Astrocyte (in vitro differentiated cells and primary cell): ENCODE data around the gene KRT4. TPM values are rescaled to one million over a fixed set of nuclear protein-coding genes. Genes with fewer than 3 reads are reported as not detected.

Source experiments
- DNase-seq: peaks from one replicate; pipeline ENCODE4 v3.0.0-alpha.2; 2010; ENCODE audit warnings: low read depth
- FAIRE-seq: peaks from 2 replicates; lab custom pipeline; 2011; peaks lifted over from hg19 to GRCh38; lab: Jason Lieb, UNC
- H2AFZ ChIP-seq: 2 replicates; pipeline ENCODE4 v1.6.0; 2012; ENCODE audit warnings: low read depth, low read length, inconsistent platforms
- H3K27ac ChIP-seq: 2 replicates; pipeline ENCODE4 v1.5.1; 2011; ENCODE audit warnings: low read depth, low read length, inconsistent platforms
- H3K27me3 ChIP-seq: 2 replicates; pipeline ENCODE4 v1.6.0; 2011; ENCODE audit warnings: low read length, inconsistent platforms; ENCODE audit not compliant: insufficient read depth
- H3K36me3 ChIP-seq: 2 replicates; pipeline ENCODE4 v1.5.1; 2011; ENCODE audit warnings: low read length, inconsistent platforms; ENCODE audit not compliant: insufficient read depth
- H3K4me1 ChIP-seq: 2 replicates; pipeline ENCODE4 v1.5.1; 2011; ENCODE audit warnings: low read length, inconsistent platforms; ENCODE audit not compliant: insufficient read depth
- H3K4me2 ChIP-seq: 2 replicates; pipeline ENCODE4 v1.6.0; 2012; ENCODE audit warnings: low read length, inconsistent platforms
- H3K4me3 ChIP-seq: 2 replicates; pipeline ENCODE4 v1.5.1; 2011; ENCODE audit warnings: low read depth, mild to moderate bottlenecking, low read length, inconsistent platforms; ENCODE audit not compliant: insufficient read depth
- H3K79me2 ChIP-seq: 2 replicates; pipeline ENCODE4 v1.6.0; 2012; ENCODE audit warnings: mild to moderate bottlenecking, low read length, inconsistent platforms; ENCODE audit not compliant: insufficient read depth
- H3K9ac ChIP-seq: 2 replicates; pipeline ENCODE4 v1.6.0; 2012; ENCODE audit warnings: mild to moderate bottlenecking, low read length, inconsistent platforms
- H3K9me3 ChIP-seq: 2 replicates; pipeline ENCODE4 v1.5.1; 2012; ENCODE audit warnings: low read depth, mild to moderate bottlenecking, low read length, inconsistent platforms; ENCODE audit not compliant: insufficient read depth
- H4K20me1 ChIP-seq: 2 replicates; pipeline ENCODE4 v1.6.0; 2012; ENCODE audit warnings: low read length, inconsistent platforms; ENCODE audit not compliant: insufficient read depth
- H3K27ac Mint-ChIP-seq: one replicate; pipeline ENCODE4 v1.8.0; 2021; ENCODE audit warnings: mild to moderate bottlenecking, mixed read lengths; ENCODE audit not compliant: unreplicated experiment
- H3K27me3 Mint-ChIP-seq: one replicate; pipeline ENCODE4 v1.8.0; 2021; ENCODE audit warnings: low read depth, mixed read lengths; ENCODE audit not compliant: unreplicated experiment
- H3K36me3 Mint-ChIP-seq: one replicate; pipeline ENCODE4 v1.8.0; 2021; ENCODE audit warnings: low read depth, mixed read lengths; ENCODE audit not compliant: unreplicated experiment
- H3K4me1 Mint-ChIP-seq: one replicate; pipeline ENCODE4 v1.8.0; 2021; ENCODE audit warnings: low read depth, mixed read lengths; ENCODE audit not compliant: unreplicated experiment
- H3K4me3 Mint-ChIP-seq: one replicate; pipeline ENCODE4 v1.8.0; 2021; ENCODE audit warnings: mild to moderate bottlenecking, moderate library complexity, mixed read lengths; ENCODE audit not compliant: unreplicated experiment
- H3K9me3 Mint-ChIP-seq: one replicate; pipeline ENCODE4 v1.8.0; 2021; ENCODE audit warnings: mild to moderate bottlenecking, mixed read lengths; ENCODE audit not compliant: unreplicated experiment
- CTCF ChIP-seq: IDR thresholded peaks from 2 replicates; pipeline ENCODE4 v1.5.1; 2011; ENCODE audit warnings: low read depth, mild to moderate bottlenecking, inconsistent platforms, low read length, moderate library complexity; ENCODE audit not compliant: insufficient read depth
- EZH2 ChIP-seq: IDR thresholded peaks from 2 replicates; pipeline ENCODE4 v1.6.1; 2012; ENCODE audit warnings: mild to moderate bottlenecking, low read length, inconsistent platforms; ENCODE audit not compliant: insufficient read depth
- total RNA-seq: library from RNA; stranded (reverse); gene quantifications from 2 replicates; pipeline ENCODE4 v1.2.1, GENCODE V29; 2021

KRT4 gene
- total RNA-seq, 1 donor from 2014 or later: not detected

- peaks cover 2% of the 10 kb centered on the region for H3K4me1 Mint-ChIP-seq
- H3K27ac ChIP-seq: no peak overlapping the region
- H3K4me2 ChIP-seq: no peak overlapping the region
- no peak overlapping the region for H2AFZ ChIP-seq
- H3K4me3 ChIP-seq: no peak overlapping the region
- TF ChIP-seq CTCF: no peak
- TF ChIP-seq EZH2: no peak
- H3K27me3 Mint-ChIP-seq: peaks cover 66% of the 10 kb centered on the region
- peaks cover 4% of the 10 kb centered on the region for H3K36me3 Mint-ChIP-seq
- no peaks in the 10 kb centered on the region for H3K9me3 ChIP-seq
- H3K4me1 ChIP-seq: no peaks in the 10 kb centered on the region
- H3K79me2 ChIP-seq: no peaks in the 10 kb centered on the region
- H3K9ac ChIP-seq: no peak overlapping the region
- no peaks in the 10 kb centered on the region for H4K20me1 ChIP-seq
- H3K27me3 ChIP-seq: peaks cover 39% of the 10 kb centered on the region
- H3K36me3 ChIP-seq: no peaks in the 10 kb centered on the region
- H3K4me3 Mint-ChIP-seq: no peak overlapping the region
- no peak for DNase-seq
- FAIRE-seq: no peak
- no peak overlapping the region for H3K27ac Mint-ChIP-seq
- no peaks in the 10 kb centered on the region for H3K9me3 Mint-ChIP-seq
Measured at GRCh38 chr12:52810554-52810953, 3.4 kb downstream of the KRT4 start.

GRCh38 chr12:52809166-52809565 lies 4.8 kb downstream of the KRT4 start:
- Mint-ChIP-seq H3K36me3 (no peaks in the 10 kb centered on the region), H3K9me3 (no peaks in the 10 kb centered on the region), H3K4me1 (no peaks in the 10 kb centered on the region), H3K27me3 (peaks cover 61% of the 10 kb centered on the region), H3K27ac (no peak overlapping the region), H3K4me3 (no peak overlapping the region)
- Histone ChIP-seq H3K4me2 (no peak overlapping the region), H4K20me1 (no peaks in the 10 kb centered on the region), H3K27ac (no peak overlapping the region), H3K36me3 (no peaks in the 10 kb centered on the region), H2AFZ (no peak overlapping the region), H3K9me3 (no peaks in the 10 kb centered on the region), H3K4me1 (no peaks in the 10 kb centered on the region), H3K4me3 (no peak overlapping the region), H3K27me3 (peaks cover 43% of the 10 kb centered on the region), H3K79me2 (no peaks in the 10 kb centered on the region), H3K9ac (no peak overlapping the region)
- no peak for FAIRE-seq
- TF ChIP-seq CTCF: no peak
- no peak for TF ChIP-seq EZH2
- no peak for DNase-seq

- no peak overlapping the region for H3K4me3 Mint-ChIP-seq
- no peaks in the 10 kb centered on the region for H3K4me1 Mint-ChIP-seq
- peaks cover 61% of the 10 kb centered on the region for H3K27me3 Mint-ChIP-seq
Measured at GRCh38 chr12:52808573-52809160, 5.2 kb downstream of the KRT4 start.

More at GRCh38 chr12:52808573-52809160, 5.2 kb downstream of the KRT4 start:
- H3K4me2 ChIP-seq: no peak overlapping the region
- no peaks in the 10 kb centered on the region for H3K4me1 ChIP-seq
- Mint-ChIP-seq H3K36me3 (no peaks in the 10 kb centered on the region), H3K27ac (no peak overlapping the region), H3K9me3 (no peaks in the 10 kb centered on the region)
- no peak overlapping the region for H3K27ac ChIP-seq
- H2AFZ ChIP-seq: no peak overlapping the region
- H3K27me3 ChIP-seq: peaks cover 43% of the 10 kb centered on the region
- H3K9ac ChIP-seq: no peak overlapping the region
- H3K79me2 ChIP-seq: no peaks in the 10 kb centered on the region
- H3K4me3 ChIP-seq: no peak overlapping the region
- H4K20me1 ChIP-seq: no peaks in the 10 kb centered on the region
- DNase-seq: no peak
- no peak for FAIRE-seq
- H3K9me3 ChIP-seq: no peaks in the 10 kb centered on the region
- H3K36me3 ChIP-seq: no peaks in the 10 kb centered on the region
- TF ChIP-seq CTCF: no peak
